Choroid plexus epithelial cell (primary cell): ENCODE results near the gene ZFYVE27.

ENCODE experiments used
- DNase-seq: peaks from one replicate; pipeline ENCODE4 v3.0.0-alpha.2; 2010; ENCODE audit warnings: low read depth
- H3K4me3 ChIP-seq: 2 replicates; pipeline ENCODE4 v1.5.1; 2011; ENCODE audit warnings: low read depth, mild to moderate bottlenecking, control low read depth, low read length, moderate library complexity
- CTCF ChIP-seq: conservative IDR thresholded peaks from 2 replicates; pipeline ENCODE4 v1.5.1; 2011; ENCODE audit warnings: low read depth, mild to moderate bottlenecking, control low read depth, inconsistent platforms, low read length, moderate library complexity

The ZFYVE27 gene

GRCh38 chr10:97766106-97766810 lies 29.3 kb downstream of the ZFYVE27 start:
- no peak for DNase-seq
- TF ChIP-seq CTCF = no peak
- H3K4me3 ChIP-seq = no peak overlapping the region

GRCh38 chr10:97766996-97767924 lies 30.3 kb downstream of the ZFYVE27 start:
- TF ChIP-seq CTCF = no peak

GRCh38 chr10:97768322-97769315 lies 31.7 kb downstream of the ZFYVE27 start:
- DNase-seq = no peak
- TF ChIP-seq CTCF = no peak
- H3K4me3 ChIP-seq = no peak overlapping the region

More at GRCh38 chr10:97766996-97767924, 30.3 kb downstream of the ZFYVE27 start:
- no peak for DNase-seq
- no peak overlapping the region for H3K4me3 ChIP-seq

- TF ChIP-seq CTCF = no peak
- no peak overlapping the region for H3K4me3 ChIP-seq
- no peak for DNase-seq
Observed at GRCh38 chr10:97770255-97770654, 33.3 kb downstream of the ZFYVE27 start.

- no peak for TF ChIP-seq CTCF
- peak; percentile 34 for DNase-seq
- H3K4me3 ChIP-seq = peak overlapping the region; percentile 24
Observed at GRCh38 chr10:97771055-97771891, 34.3 kb downstream of the ZFYVE27 start.
